ENCODE data around the gene HSFX4. TPM values are rescaled to one million over a fixed set of nuclear protein-coding genes. Genes with fewer than 3 reads are reported as not detected.
A peak's percentile ranks its signal among the peaks of the same experiment; 100 is the strongest.

The HSFX4 gene
- total and polyA plus RNA-seq, 4 donors: 0.03 TPM; not detected in 3

- DNase-seq (peak in 1 of 3 donors; percentile 8), ATAC-seq (ENCODE audit: insufficient read depth, low FRiP score) (no peak)
- no peak for TF ChIP-seq CTCF (IDR thresholded peaks at IDR 0.05; ENCODE audit: control extremely low read depth, extremely low read depth)
- 75 to 85% methylated on average over 3 of the region's 3 CpGs for WGBS, 2 donors
- Histone ChIP-seq H3K9me3 (ENCODE audit: control insufficient read depth in 4 of 4, insufficient read depth in 3 of 4, low read length in 3 of 4) (no peaks in the 10 kb centered on the region), H3K4me1 (ENCODE audit: control insufficient read depth in 5 of 5, insufficient read depth in 5 of 5, low read length in 5 of 5) (peaks cover 0 to 4% (median 0%) of the 10 kb centered on the region in 5 donors), H3K27me3 (ENCODE audit: control insufficient read depth in 3 of 3, insufficient read depth in 3 of 3, low read length in 2 of 3) (no peaks in the 10 kb centered on the region), H3K9ac (ENCODE audit: insufficient read depth in 1 of 2, low read length in 2 of 2) (no peak overlapping the region), H3K27ac (ENCODE audit: low read depth in 1 of 2, low read length in 1 of 2) (no peak overlapping the region), H3K4me3 (no peak overlapping the region), H3K36me3 (ENCODE audit: control insufficient read depth in 4 of 4, insufficient read depth in 4 of 4, low read length in 4 of 4) (no peaks in the 10 kb centered on the region)
Observed at GRCh38 chrX:149979126-149979644, 49.8 kb downstream of the HSFX4 start.

Other genes starting within 250 kb of the HSFX4 start
- gene MAGEA11, start 217.5 kb upstream of the HSFX4 start, total RNA-seq: not detected
- gene MAGEA11, start 217.5 kb upstream of the HSFX4 start, polyA plus RNA-seq: not detected
- 1 to 10 TPM in 1 of 2 donors, under 1 TPM in 1; 0.97 to 1.6 TPM for gene HSFX1, start 155.5 kb upstream of the HSFX4 start, total RNA-seq
- under 1 TPM; 0.26 to 0.51 TPM for gene HSFX1, start 155.5 kb upstream of the HSFX4 start, polyA plus RNA-seq
- gene MAGEA9, start 147.6 kb upstream of the HSFX4 start, total RNA-seq: not detected
- not detected for gene MAGEA9, start 147.6 kb upstream of the HSFX4 start, polyA plus RNA-seq
- not detected for gene MAGEA8, start 48.4 kb upstream of the HSFX4 start, total RNA-seq
- gene MAGEA8, start 48.4 kb upstream of the HSFX4 start, polyA plus RNA-seq: not detected
- 10 to 100 TPM; 21.0 to 35.7 TPM for gene EOLA2, start 8.9 kb downstream of the HSFX4 start, total RNA-seq
- gene EOLA2, start 8.9 kb downstream of the HSFX4 start, polyA plus RNA-seq: 10 to 100 TPM; 20.7 to 31.2 TPM

Data from lung (tissue), 12 donors.